ENCODE data around the gene GRIN2A. TPM values are rescaled to one million over a fixed set of nuclear protein-coding genes. Genes with fewer than 3 reads are reported as not detected.

Gene GRIN2A
- total RNA-seq, 4 donors from 2014 or later = 0.13 to 1.2 (median 0.30) TPM

DNA sequence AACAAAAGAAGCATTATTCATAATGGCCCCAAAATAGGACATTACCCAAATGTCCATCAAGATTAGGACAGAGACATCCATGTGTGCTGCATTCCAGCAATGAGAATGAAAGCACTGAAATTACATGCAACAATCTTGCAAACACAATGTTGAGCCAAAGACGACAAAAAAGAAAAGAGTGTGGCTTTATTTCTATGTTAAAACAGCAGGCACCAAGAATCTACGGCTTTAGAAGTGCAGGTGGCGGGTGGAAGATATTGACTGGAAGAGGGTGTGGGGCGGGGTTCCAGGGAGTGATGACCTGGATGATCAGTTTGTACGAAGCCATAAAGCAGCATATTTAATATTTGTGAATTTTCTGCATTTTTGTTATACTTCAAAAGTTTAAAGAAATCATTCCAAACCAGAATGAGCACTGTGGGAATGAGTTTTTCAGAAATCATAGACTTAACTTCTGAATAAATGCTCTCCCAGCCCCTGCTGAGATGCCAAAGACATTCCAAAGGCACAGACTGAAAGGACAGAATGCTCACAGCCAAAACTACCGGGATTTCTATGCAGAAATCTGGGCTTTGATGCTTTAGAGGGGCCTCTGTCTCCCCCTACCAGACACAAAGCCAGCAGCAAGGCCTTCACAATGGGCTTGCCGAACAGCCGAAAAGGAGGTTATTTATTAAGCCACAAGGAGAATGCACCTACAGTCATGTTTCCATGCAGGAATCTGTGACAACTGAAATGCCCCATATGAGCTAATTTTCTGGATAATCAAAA lies 361.6 kb downstream of the GRIN2A start:
- DNase-seq (ENCODE audit: low spot score) = no peak
- TF ChIP-seq, protein P1, sequence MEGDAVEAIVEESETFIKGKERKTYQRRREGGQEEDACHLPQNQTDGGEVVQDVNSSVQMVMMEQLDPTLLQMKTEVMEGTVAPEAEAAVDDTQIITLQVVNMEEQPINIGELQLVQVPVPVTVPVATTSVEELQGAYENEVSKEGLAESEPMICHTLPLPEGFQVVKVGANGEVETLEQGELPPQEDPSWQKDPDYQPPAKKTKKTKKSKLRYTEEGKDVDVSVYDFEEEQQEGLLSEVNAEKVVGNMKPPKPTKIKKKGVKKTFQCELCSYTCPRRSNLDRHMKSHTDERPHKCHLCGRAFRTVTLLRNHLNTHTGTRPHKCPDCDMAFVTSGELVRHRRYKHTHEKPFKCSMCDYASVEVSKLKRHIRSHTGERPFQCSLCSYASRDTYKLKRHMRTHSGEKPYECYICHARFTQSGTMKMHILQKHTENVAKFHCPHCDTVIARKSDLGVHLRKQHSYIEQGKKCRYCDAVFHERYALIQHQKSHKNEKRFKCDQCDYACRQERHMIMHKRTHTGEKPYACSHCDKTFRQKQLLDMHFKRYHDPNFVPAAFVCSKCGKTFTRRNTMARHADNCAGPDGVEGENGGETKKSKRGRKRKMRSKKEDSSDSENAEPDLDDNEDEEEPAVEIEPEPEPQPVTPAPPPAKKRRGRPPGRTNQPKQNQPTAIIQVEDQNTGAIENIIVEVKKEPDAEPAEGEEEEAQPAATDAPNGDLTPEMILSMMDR (IDR thresholded peaks at IDR 0.05) = no peak
- no peak for ATAC-seq (ENCODE audit: low FRiP score)

DNA sequence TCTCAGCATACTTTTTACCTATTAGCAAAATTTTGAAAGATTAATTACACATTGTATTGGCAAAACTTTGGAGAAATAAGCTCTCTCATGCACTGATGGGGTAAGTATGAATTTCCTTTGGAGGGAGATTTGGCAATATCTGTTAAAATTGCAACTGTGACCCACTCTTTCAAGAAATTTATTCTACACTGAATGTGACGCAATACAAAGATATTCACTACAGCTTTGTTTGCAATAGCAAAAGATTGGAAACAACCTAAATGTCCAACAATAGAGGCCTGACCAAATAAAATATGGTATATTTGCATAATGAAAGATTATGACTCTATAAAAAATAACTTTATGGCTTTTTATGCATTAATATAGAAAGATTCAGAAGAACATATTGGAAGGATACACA lies 363.5 kb downstream of the GRIN2A start:
- ATAC-seq (ENCODE audit: low FRiP score) (no peak), DNase-seq (ENCODE audit: low spot score) (no peak)
- TF ChIP-seq, protein P1 (IDR thresholded peaks at IDR 0.05) = no peak

DNA sequence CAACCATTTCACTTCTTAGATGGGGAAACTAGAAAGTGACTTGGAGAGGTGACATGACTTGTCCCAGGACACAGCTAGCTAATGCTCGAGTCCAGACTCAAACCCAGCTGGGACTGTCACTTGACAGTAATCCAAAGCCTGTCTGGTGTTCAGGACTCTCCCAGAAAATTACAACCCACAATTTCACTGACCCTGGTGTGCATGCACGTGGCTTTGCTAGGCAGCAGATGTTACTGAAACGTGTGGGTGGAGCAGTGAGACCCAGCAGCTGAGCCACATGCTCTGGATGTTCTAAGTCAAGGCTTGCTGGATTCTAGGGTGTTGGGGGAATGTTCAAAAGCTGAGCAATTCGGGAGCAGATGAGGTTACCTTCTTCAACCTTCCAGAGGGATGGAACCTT lies 364.6 kb downstream of the GRIN2A start:
- no peak for DNase-seq (ENCODE audit: low spot score)
- TF ChIP-seq, protein P1 (IDR thresholded peaks at IDR 0.05) = no peak
- ATAC-seq (ENCODE audit: low FRiP score) = no peak

DNA sequence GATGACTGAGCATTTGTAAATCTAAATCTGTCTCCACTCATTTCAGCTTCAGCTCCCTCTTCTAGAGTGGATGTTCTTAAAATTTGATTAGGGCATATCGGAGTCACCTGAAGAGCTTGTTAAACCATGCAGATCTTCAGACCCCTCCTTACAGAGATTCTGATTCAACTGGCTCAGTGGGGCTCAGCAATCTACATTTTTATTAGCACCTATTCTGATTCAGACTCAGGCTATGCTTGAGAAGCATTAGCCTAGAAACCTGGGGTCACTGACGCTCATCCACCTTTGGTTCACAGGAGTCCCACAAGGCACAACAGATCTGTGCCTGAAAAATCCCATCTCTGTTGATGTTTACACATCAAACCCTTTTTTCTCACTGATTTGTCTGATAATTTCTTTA lies 365.6 kb downstream of the GRIN2A start:
- ATAC-seq (ENCODE audit: low FRiP score) = no peak
- TF ChIP-seq, protein P1 (IDR thresholded peaks at IDR 0.05) = no peak
- no peak for DNase-seq (ENCODE audit: low spot score)

DNA sequence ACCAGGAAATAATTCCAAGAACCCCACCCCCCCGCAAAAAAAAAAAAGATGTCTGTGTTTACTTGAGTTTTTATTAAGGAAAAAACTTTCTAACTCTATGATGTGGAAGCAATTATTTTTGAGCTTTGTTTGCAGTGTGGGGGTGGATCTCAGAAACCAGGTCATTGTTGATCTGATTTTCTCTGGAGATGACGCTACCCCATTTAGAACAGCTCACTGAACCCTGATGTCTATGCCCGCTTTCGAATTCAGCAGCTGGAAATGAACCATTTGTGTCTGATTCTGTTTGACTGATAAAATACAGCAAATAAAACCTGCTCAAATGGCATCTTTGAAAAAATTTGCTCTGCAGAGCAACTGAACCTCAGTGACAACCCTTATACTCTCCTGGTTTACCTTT lies 368.6 kb downstream of the GRIN2A start:
- no peak for ATAC-seq (ENCODE audit: low FRiP score)

DNA sequence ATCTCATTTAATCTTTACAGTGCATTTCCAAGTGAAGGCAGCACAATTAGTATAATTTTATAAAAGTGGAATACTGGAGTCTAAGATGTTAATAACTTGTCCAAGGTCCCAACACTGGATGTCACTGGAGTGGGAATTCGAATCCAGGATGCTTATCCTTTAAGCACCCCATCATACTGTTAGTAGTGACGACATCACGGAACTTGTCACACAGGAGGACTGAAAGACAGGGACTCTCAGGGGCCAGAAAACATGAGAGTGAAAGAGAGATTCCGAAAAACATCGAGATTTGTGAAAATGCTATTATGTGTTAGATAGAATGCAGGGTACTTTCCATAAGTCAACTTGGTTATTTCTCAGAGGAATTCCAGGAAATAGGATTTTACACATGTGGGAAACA lies 374.0 kb downstream of the GRIN2A start:
- TF ChIP-seq, protein P1 (IDR thresholded peaks at IDR 0.05) = no peak
- ATAC-seq (ENCODE audit: low FRiP score) (no peak), DNase-seq (ENCODE audit: low spot score) (no peak)

More for the DNA sequence above, 368.6 kb downstream of the GRIN2A start:
- TF ChIP-seq, protein P1 (IDR thresholded peaks at IDR 0.05) = no peak
- DNase-seq (ENCODE audit: low spot score) = no peak

DNA sequence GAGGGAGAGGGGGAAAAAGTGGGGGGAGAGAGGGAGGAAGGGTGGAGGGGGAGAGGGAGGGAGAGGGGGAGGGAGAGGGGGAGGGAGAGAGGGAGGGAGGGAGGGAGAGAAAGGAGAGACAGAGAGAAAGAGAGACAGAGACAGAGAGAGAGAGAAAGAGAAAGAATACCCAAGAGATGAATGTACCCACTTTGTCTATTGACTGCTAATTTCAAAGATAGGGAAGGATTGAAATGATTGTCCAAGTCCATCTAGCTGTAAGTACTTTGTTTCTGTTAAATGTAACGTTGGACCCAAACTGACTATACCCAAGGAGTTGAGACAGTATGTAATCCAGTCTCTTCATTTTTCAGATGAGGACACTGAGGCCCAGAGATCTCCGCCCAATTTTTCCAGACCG lies 374.9 kb downstream of the GRIN2A start:
- ATAC-seq (ENCODE audit: low FRiP score) = no peak
- TF ChIP-seq, protein P1 (IDR thresholded peaks at IDR 0.05) = no peak

More for the DNA sequence above, 374.9 kb downstream of the GRIN2A start:
- DNase-seq (ENCODE audit: low spot score) = no peak

All from omental fat pad (tissue), 4 donors.